Fibroblast of skin of back (primary cell): ENCODE data around the gene PCDHGC3.

Experiments used
- DNase-seq: peaks from one replicate; pipeline ENCODE4 v3.0.0-alpha.2; 2013

Gene PCDHGC3

DNA sequence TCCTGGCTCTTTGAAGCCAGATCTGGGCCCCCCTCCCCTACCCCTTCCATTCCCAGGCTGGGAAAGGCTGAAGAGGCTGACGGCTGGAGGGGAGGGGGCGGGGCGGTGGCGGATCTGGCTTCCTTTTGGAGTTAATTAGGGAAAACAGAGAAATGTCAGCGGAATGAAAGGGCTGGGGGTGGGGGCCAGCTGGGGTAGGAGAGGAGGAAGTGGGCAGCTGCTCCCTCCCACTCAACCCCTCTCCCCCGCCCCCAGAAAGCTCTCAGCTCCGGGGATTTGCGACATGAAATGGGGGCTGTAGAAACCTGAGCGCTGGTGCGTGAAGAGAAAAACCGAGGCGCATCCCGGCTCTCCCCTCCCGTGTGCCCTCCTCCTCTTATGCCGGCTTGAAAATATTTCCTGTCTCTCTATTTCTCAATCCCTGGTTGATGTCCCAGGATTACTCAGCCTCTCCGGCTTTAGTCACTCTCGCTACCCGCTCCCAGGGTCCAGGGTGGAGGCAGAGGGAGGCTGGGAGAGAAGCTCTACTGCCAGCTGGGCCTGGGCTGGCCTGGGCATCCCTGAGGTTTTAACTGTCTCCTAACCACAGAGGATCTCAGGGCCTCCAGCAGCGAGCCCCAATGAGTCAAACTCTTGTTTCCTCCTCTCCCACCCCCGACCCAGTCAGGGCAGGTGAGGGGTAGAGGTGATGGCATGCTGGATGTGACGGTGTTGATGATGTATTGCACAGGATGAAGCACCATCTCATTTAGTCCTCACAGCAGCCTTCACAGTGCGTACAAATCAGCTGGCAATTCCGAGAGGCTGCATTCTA, 33.2 kb downstream of the PCDHGC3 start:
- DNase-seq = peak; percentile 98

- DNase-seq = no peak
Observed at GRCh38 chr5:141510160-141510559, 34.4 kb downstream of the PCDHGC3 start.

DNA sequence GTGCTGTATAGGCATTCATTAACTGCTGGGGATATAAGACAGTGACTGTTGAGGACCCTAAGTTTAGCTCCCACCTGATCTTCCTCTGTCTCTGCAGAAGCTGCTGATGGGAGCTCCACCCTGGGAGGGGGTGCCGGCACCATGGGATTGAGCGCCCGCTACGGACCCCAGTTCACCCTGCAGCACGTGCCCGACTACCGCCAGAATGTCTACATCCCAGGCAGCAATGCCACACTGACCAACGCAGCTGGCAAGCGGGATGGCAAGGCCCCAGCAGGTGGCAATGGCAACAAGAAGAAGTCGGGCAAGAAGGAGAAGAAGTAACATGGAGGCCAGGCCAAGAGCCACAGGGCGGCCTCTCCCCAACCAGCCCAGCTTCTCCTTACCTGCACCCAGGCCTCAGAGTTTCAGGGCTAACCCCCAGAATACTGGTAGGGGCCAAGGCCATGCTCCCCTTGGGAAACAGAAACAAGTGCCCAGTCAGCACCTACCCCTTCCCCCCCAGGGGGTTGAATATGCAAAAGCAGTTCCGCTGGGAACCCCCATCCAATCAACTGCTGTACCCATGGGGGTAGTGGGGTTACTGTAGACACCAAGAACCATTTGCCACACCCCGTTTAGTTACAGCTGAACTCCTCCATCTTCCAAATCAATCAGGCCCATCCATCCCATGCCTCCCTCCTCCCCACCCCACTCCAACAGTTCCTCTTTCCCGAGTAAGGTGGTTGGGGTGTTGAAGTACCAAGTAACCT, 35.3 kb downstream of the PCDHGC3 start:
- DNase-seq = no peak

DNA sequence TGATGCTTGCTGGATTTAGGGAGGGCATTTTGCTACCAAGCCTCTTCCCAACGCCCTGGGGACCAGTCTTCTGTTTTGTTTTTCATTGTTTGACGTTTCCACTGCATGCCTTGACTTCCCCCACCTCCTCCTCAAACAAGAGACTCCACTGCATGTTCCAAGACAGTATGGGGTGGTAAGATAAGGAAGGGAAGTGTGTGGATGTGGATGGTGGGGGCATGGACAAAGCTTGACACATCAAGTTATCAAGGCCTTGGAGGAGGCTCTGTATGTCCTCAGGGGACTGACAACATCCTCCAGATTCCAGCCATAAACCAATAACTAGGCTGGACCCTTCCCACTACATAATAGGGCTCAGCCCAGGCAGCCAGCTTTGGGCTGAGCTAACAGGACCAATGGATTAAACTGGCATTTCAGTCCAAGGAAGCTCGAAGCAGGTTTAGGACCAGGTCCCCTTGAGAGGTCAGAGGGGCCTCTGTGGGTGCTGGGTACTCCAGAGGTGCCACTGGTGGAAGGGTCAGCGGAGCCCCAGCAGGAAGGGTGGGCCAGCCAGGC, 36.1 kb downstream of the PCDHGC3 start:
- DNase-seq = no peak

- peak; percentile 69 for DNase-seq
Observed at GRCh38 chr5:141512390-141512910, 36.7 kb downstream of the PCDHGC3 start.

GRCh38 chr5:141512911-141513626, 37.3 kb downstream of the PCDHGC3 start:
- peak; percentile 66 for DNase-seq

- peak; percentile 90 for DNase-seq
Observed at GRCh38 chr5:141513627-141514329, 38.0 kb downstream of the PCDHGC3 start.

DNA sequence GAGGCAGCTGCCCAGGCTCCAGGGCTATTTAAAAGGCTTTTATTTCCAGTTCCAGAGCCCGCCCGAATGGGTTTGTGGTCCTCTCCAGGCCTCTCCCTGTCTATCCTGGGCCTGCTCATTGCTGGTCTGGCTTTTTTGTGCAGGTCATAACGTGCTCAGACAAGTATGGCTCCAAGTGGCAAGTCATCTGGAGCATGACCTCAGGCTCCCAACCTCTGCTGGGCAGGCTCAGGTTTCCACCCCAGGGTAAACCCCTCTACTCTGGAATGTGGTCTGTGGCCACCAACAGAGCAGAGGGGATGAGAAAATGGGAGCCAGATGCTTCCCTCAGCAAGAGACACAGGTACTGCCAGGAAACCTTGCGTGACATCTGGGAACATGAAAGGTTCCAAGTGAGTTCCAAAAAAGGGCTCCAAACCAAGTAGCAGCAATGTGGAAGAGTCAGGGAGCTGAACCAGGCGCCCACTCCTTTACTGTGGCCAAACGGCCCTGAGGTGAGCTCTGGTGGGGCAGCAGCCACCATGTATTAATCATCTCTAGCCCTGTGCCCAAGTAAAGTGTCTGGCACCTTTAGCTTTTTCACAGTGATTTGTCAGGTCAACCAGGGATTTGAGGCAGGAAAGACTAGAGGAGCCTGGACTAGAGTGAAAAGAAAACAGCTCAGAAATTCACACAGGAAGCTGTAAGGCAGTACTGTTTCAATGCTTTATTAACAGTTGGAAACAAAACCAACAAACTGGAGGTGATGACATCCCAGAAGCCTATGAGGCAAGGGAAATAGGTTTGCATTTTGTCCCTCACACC, 38.8 kb downstream of the PCDHGC3 start:
- peak; percentile 71 for DNase-seq

DNA sequence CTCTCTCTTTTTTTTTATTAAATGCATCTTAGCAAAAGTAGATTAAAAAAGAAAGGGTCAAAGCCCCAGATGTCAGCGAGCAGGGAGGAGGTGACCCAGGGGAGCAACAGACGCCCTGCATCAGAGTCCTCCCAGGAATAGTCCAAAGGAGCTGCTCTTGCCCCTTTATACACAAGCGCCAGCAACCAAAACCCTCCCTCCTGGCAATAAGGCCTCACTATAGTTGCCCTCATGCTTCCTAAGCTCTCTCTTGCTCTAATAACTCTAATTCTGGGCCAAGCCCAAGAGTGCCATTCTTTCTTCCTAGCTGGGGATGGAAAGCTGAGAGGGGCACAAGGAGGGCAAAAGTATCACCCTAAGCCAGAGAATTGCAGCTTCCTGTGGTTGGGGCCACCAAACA, 39.4 kb downstream of the PCDHGC3 start:
- no peak for DNase-seq

DNA sequence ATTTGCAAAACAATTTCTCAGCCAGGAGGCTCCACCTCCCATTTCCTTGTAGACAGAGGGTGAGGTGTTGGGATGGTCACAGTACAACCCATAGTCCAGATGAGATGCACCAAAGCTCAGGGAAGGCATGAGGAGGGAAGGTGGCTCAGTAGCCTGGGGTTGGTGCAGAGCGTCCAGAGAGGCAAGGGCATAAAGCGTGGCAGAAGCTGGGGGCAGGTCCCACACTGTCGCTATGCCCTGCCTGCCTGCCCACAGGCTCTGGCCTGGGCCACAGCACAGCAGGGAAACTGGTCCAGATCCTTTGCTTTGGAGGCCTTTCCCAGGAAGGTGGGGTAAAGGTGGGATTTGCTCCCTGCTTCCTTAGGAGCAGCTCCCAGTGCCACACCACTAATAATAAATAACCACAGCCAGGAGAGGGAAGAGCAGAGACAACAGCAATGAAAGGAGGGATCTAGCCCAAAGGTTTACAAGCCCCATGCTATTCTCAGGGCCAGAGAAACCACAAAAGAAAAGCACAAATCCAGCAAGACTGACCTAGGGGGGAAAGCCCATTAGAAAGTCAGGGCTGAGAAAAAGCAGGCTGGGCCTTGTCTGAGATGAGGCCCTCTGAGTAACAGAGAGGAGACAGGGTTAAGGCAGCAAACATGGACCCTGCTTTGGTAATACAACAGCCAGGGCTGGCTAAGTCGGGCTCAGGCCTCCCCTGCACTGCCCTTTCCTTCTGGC, 40.3 kb downstream of the PCDHGC3 start:
- peak; percentile 24 for DNase-seq

DNA sequence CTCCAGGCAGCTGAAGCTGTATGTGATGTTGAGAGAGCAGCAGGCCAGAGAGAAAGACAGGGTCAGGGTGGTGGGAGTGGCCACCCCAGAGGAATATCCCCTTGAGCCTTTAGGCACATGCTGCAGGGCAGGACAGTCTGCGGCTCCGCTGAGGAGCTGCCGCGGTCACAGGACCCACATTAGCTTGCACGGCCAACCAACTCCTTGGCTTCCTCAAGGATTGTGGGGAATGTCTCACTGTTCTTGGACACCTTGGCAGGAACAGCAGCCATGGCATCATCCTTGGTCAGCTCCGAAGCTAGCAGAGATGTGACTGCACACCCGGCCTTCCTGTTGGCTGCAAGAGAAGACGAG, 40.9 kb downstream of the PCDHGC3 start:
- DNase-seq = no peak

GRCh38 chr5:141517312-141517711, 41.5 kb downstream of the PCDHGC3 start:
- no peak for DNase-seq

- DNase-seq = peak; percentile 62
Observed at GRCh38 chr5:141517880-141518617, 42.3 kb downstream of the PCDHGC3 start.

GRCh38 chr5:141518618-141519015, 42.9 kb downstream of the PCDHGC3 start:
- peak; percentile 26 for DNase-seq

GRCh38 chr5:141519605-141520565, 44.1 kb downstream of the PCDHGC3 start:
- no peak for DNase-seq

DNA sequence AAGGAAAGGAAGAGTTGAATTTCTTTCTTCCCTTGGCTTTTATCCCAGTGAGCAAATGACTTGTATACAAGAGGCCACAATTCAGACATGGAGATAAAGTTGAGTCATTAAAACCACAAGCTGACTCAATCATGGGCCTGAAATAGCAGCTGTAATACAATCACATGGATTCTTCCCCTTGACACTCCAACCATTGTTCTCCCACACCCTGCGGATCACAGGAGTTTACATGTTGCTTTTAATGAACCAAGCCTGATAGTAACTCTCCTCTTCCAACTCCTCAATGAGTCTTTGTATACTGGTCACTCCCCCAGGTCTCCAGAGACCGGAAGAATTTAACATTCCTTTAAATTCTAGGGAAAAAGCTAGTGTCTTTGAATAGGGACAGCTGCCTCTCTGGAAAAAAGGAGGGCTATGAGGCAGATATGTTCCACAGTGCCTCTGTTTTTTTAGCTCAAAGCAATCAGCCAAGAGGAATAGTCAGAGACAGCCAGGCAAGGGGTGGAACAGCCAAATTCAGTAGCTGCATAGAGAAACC, 45.5 kb downstream of the PCDHGC3 start:
- peak; percentile 99 for DNase-seq

DNA sequence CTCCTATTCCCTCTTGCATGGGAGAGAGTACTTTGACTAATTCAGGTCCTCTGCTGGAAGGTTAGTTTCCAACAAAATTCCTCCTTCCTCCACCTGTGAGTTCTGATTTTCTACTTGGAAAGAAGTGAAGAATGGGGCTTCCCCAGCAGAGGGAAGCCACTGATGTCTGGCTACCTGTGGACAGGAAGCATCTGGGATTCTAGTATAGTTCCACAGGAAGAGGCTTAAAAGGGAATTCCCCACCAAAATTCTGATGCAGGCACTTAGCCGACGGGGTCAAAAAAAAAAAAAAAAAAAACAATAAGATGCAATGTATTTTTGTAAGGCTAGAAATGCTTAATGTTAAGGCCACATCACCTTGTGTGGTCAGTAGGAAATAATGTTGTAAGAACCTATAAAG, 46.5 kb downstream of the PCDHGC3 start:
- no peak for DNase-seq

DNA sequence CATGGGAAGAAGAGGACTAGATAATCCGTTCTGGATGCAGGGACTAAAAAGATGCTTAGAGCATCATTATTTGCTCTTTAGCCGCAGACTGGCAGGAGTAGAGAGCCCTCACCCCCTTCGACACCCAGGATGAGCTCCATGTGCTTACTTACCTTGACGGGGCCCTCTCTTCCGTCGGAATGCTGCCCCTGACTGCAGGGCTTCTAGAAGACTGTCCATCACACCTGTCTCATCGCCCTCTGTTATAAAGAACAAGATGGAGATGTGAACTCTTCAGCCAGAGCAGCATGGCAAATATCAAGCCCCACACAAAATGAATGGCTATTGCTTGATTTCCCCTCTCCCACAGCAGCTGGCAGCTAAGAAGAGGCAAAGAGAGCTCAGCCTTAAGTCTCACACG, 48.2 kb downstream of the PCDHGC3 start:
- no peak for DNase-seq
